H1 (cell line): ENCODE measurements around the gene PCYT1A. TPM values are rescaled to one million over a fixed set of nuclear protein-coding genes. Genes with fewer than 3 reads are reported as not detected.

ENCODE experiments used
- CTCF ChIA-PET: fragments of 300-600 bp; sonication (Branson Sonifier 250); formaldehyde crosslinking; loops from one replicate; lab custom pipeline; 2021; ENCODE audit not compliant: partially characterized antibody; lab: Charles Lee
- POLR2A ChIA-PET: fragments of 300-600 bp; sonication (Branson Sonifier 250); formaldehyde crosslinking; loops from one replicate; lab custom pipeline; 2021; ENCODE audit warnings: inconsistent platforms; ENCODE audit not compliant: partially characterized antibody; lab: Charles Lee
- DNase-seq, 2 experiments: peaks; one replicate each; pipeline versions ENCODE4 v3.0.0 to v3.0.0-alpha.2; 2010 to 2022; ENCODE audit warnings: low spot score in 2 of 2, low read depth in 1 of 2, mixed read lengths in 1 of 2
- FAIRE-seq: peaks from 2 replicates; lab custom pipeline; 2011; peaks lifted over from hg19 to GRCh38; lab: Jason Lieb, UNC
- H2AFZ ChIP-seq: 2 replicates; pipeline ENCODE4 v1.8.1; 2012; ENCODE audit warnings: low read length, inconsistent platforms
- H2AK5ac ChIP-seq: 2 replicates; pipeline ENCODE4 v1.6.1; 2013; ENCODE audit warnings: low read depth, low read length
- H2BK120ac ChIP-seq: replicated peaks from 2 replicates; pipeline ENCODE3; 2013; ENCODE audit warnings: low read depth, low read length, inconsistent platforms
- H2BK12ac ChIP-seq: 2 replicates; pipeline ENCODE4 v1.6.1; 2013; ENCODE audit warnings: low read depth, low read length
- H2BK15ac ChIP-seq: 2 replicates; pipeline ENCODE4 v1.6.1; 2013; ENCODE audit warnings: low read length
- H2BK20ac ChIP-seq: 2 replicates; pipeline ENCODE4 v1.6.1; 2013; ENCODE audit warnings: low read length
- H2BK5ac ChIP-seq: 2 replicates; pipeline ENCODE4 v1.6.1; 2013; ENCODE audit warnings: low read depth, low read length
- H3K14ac ChIP-seq: 2 replicates; pipeline ENCODE4 v1.6.1; 2013; ENCODE audit warnings: inconsistent platforms; ENCODE audit not compliant: insufficient read length
- H3K18ac ChIP-seq: 2 replicates; pipeline ENCODE4 v1.6.1; 2013; ENCODE audit warnings: low read length; ENCODE audit errors: extremely low read depth
- H3K23ac ChIP-seq: 2 replicates; pipeline ENCODE4 v1.6.1; 2013; ENCODE audit warnings: inconsistent platforms; ENCODE audit not compliant: insufficient read length
- H3K23me2 ChIP-seq: 2 replicates; pipeline ENCODE4 v1.6.1; 2013; ENCODE audit warnings: low read depth, low read length
- H3K27ac ChIP-seq: 2 replicates; pipeline ENCODE4 v1.6.1; 2011; ENCODE audit warnings: low read depth, low read length, inconsistent platforms
- H3K27me3 ChIP-seq, 4 experiments: replicated peaks in 1 of 4; 1 replicate in 1 of 4; 2 replicates in 3 of 4; pipeline versions ENCODE4 v1.6.1 to v1.8.1; 2011 to 2013; ENCODE audit warnings: low read length in 3 of 4, mild to moderate bottlenecking in 3 of 4, inconsistent platforms in 2 of 4, mixed read lengths in 2 of 4, moderate library complexity in 1 of 4; ENCODE audit not compliant: control insufficient read depth in 3 of 4, insufficient read depth in 3 of 4; ENCODE audit errors: extremely low read depth in 1 of 4
- H3K36me3 ChIP-seq, 4 experiments: 2 replicates each; pipeline versions ENCODE4 v1.6.1 to v1.8.1; 2011 to 2013; ENCODE audit warnings: mild to moderate bottlenecking in 4 of 4, low read length in 3 of 4, moderate library complexity in 2 of 4, control low read depth in 1 of 4, inconsistent platforms in 1 of 4; ENCODE audit not compliant: insufficient read depth in 4 of 4, control insufficient read depth in 2 of 4
- H3K4ac ChIP-seq: replicated peaks from 2 replicates; pipeline ENCODE3; 2013; ENCODE audit warnings: low read length, low read depth, mixed read lengths, inconsistent platforms; ENCODE audit not compliant: insufficient read length
- H3K4me1 ChIP-seq, 4 experiments: replicated peaks in 1 of 4; 1 replicate in 1 of 4; 2 replicates in 3 of 4; pipeline versions ENCODE4 v1.6.1 to v1.8.1; 2011 to 2013; ENCODE audit warnings: low read length in 3 of 4, inconsistent platforms in 2 of 4, mixed read lengths in 1 of 4; ENCODE audit not compliant: insufficient read depth in 4 of 4, control insufficient read depth in 3 of 4
- H3K4me2 ChIP-seq, 2 experiments: 2 replicates each; pipeline versions ENCODE4 v1.6.1 to v1.8.1; 2011 to 2013; ENCODE audit warnings: low read depth in 2 of 2, low read length in 2 of 2, control low read depth in 1 of 2, inconsistent platforms in 1 of 2, mild to moderate bottlenecking in 1 of 2; ENCODE audit not compliant: insufficient read depth in 1 of 2
- H3K4me3 ChIP-seq, 4 experiments: fragments of 200-600, 300-600 bp in 1 of 4; sonication (generic), shearing (Covaris generic), sonication (Bioruptor Twin) in 1 of 4; 2 replicates each; pipeline versions ENCODE4 v1.5.1 to v1.8.1; 2011 to 2016; ENCODE audit warnings: low read length in 4 of 4, low read depth in 3 of 4, control low read depth in 2 of 4, inconsistent platforms in 2 of 4, mild to moderate bottlenecking in 2 of 4, mixed read lengths in 1 of 4, moderate library complexity in 1 of 4; ENCODE audit not compliant: insufficient read depth in 2 of 4; ENCODE audit errors: extremely low read depth in 1 of 4
- H3K56ac ChIP-seq: replicated peaks from 2 replicates; pipeline ENCODE3; 2013; ENCODE audit warnings: low read depth, mild to moderate bottlenecking, mixed read lengths, low read length, inconsistent platforms; ENCODE audit not compliant: insufficient read length
- H3K79me1 ChIP-seq: 2 replicates; pipeline ENCODE4 v1.6.1; 2013; ENCODE audit warnings: low read depth, low read length, control low read depth
- H3K79me2 ChIP-seq, 2 experiments: 2 replicates each; pipeline versions ENCODE4 v1.6.1 to v1.8.1; 2012 to 2013; ENCODE audit warnings: low read length in 2 of 2, mild to moderate bottlenecking in 2 of 2, inconsistent platforms in 1 of 2; ENCODE audit not compliant: insufficient read depth in 2 of 2, control insufficient read depth in 1 of 2
- H3K9ac ChIP-seq, 4 experiments: replicated peaks in 1 of 4; 1 replicate in 1 of 4; 2 replicates in 3 of 4; pipeline versions ENCODE4 v1.6.1 to v1.8.1; 2011 to 2013; ENCODE audit warnings: low read depth in 3 of 4, low read length in 3 of 4, control low read depth in 2 of 4, mild to moderate bottlenecking in 2 of 4, moderate library complexity in 2 of 4, inconsistent platforms in 1 of 4; ENCODE audit errors: extremely low read depth in 1 of 4
- H3K9me3 ChIP-seq, 2 experiments: 2 replicates each; pipeline versions ENCODE4 v1.6.1 to v1.8.1; 2012 to 2013; ENCODE audit warnings: mild to moderate bottlenecking in 2 of 2, moderate library complexity in 2 of 2, control low read depth in 1 of 2, inconsistent platforms in 1 of 2, low read depth in 1 of 2, low read length in 1 of 2, mixed read lengths in 1 of 2; ENCODE audit not compliant: insufficient read depth in 2 of 2
- H4K20me1 ChIP-seq, 2 experiments: replicated peaks in 1 of 2; 2 replicates each; pipeline versions ENCODE3 to v1.8.1; 2011 to 2013; ENCODE audit warnings: inconsistent platforms in 2 of 2, low read length in 2 of 2, mild to moderate bottlenecking in 1 of 2; ENCODE audit not compliant: insufficient read depth in 2 of 2, control insufficient read depth in 1 of 2
- H4K5ac ChIP-seq: 2 replicates; pipeline ENCODE4 v1.6.1; 2013; ENCODE audit warnings: low read length, low read depth, mixed read lengths, inconsistent platforms; ENCODE audit not compliant: insufficient read length
- H4K8ac ChIP-seq: 2 replicates; pipeline ENCODE4 v1.8.0; 2013; ENCODE audit warnings: mild to moderate bottlenecking, moderate library complexity, low read length, inconsistent platforms; ENCODE audit not compliant: insufficient read depth; ENCODE audit errors: extremely low read depth
- H4K91ac ChIP-seq: replicated peaks from 2 replicates; pipeline ENCODE3; 2013; ENCODE audit warnings: low read length, mixed read lengths, inconsistent platforms; ENCODE audit not compliant: insufficient read length
- CHD1 ChIP-seq: IDR thresholded peaks from 2 replicates; pipeline ENCODE4 v1.6.1; 2012; ENCODE audit warnings: low read depth, low read length, improper control_type of control experiment
- CTBP2 ChIP-seq: IDR thresholded peaks from 2 replicates; pipeline ENCODE4 v1.7.0; 2011; ENCODE audit warnings: borderline replicate concordance, mild to moderate bottlenecking, moderate library complexity, mixed read lengths, low read length; ENCODE audit not compliant: insufficient read depth, insufficient read length
- JUN ChIP-seq: IDR thresholded peaks from 2 replicates; pipeline ENCODE4 v1.6.1; 2011; ENCODE audit warnings: low read depth, mild to moderate bottlenecking, improper control_type of control experiment, low read length
- MAFK ChIP-seq: IDR thresholded peaks from 2 replicates; pipeline ENCODE4 v1.6.1; 2012; ENCODE audit warnings: low read depth, mild to moderate bottlenecking, improper control_type of control experiment, low read length
- POLR2A ChIP-seq, 2 experiments: IDR thresholded peaks; 1 replicate in 1 of 2; 2 replicates in 1 of 2; pipeline ENCODE4 v1.6.1; 2011; ENCODE audit warnings: low read depth in 2 of 2, low read length in 2 of 2, mild to moderate bottlenecking in 2 of 2; ENCODE audit errors: control extremely low read depth in 1 of 2
- RAD21 ChIP-seq, 2 experiments: IDR thresholded peaks in 1 of 2; conservative IDR thresholded peaks in 1 of 2; 2 replicates each; pipeline ENCODE4 v1.6.1; 2011; ENCODE audit warnings: low read depth in 2 of 2, low read length in 2 of 2, improper control_type of control experiment in 1 of 2, inconsistent platforms in 1 of 2, mild to moderate bottlenecking in 1 of 2, moderate library complexity in 1 of 2
- TAF1 ChIP-seq: IDR thresholded peaks from 2 replicates; pipeline ENCODE4 v1.6.1; 2011; ENCODE audit warnings: mild to moderate bottlenecking, low read depth, low read length
- TCF12 ChIP-seq: IDR thresholded peaks from 2 replicates; pipeline ENCODE4 v1.6.1; 2011; ENCODE audit warnings: low read depth, mild to moderate bottlenecking, low read length
- TEAD4 ChIP-seq: IDR thresholded peaks from 2 replicates; pipeline ENCODE4 v1.6.1; 2012; ENCODE audit warnings: low read depth, low read length, inconsistent platforms, mixed read lengths
- WGBS, 2 experiments: shearing (Covaris generic) in 1 of 2; methylation state at CpG; one replicate each; pipeline versions ENCODE4 v1.1.6 to v1.1.7; 2013 to 2015; ENCODE audit warnings: low lambda C conversion rate in 2 of 2, mixed read lengths in 2 of 2, inconsistent platforms in 1 of 2, low coverage in 1 of 2, missing lambda C conversion rate in 1 of 2; ENCODE audit not compliant: insufficient replicate concordance in 2 of 2, insufficient coverage in 1 of 2, insufficient read length in 1 of 2; ENCODE audit errors: extremely low coverage in 1 of 2, missing lambda C conversion rate in 1 of 2; 5-methylcytosine and 5-hydroxymethylcytosine counted together
- polyA plus RNA-seq, 7 experiments: library from polyadenylated mRNA; depleted of rRNA in 3 of 7; stranded (reverse) in 5 of 7; unstranded in 2 of 7; fragments of >200 nt in 5 of 7; fragments of 200-250 nt in 2 of 7; gene quantifications; 1 replicate in 5 of 7; 2 replicates in 1 of 7; 4 replicates in 1 of 7; pipeline versions ENCODE4 v1.2.1 to v1.2.3, GENCODE V29; 2011 to 2013; ENCODE audit warnings: missing spikeins in 2 of 7, mixed read lengths in 2 of 7
- total RNA-seq: library from RNA; stranded (reverse); fragmentation: NEBNext Ultra II Directional; extraction: Animal tissue kit (Norgen Biotek cat#: 25700); gene quantifications from 2 replicates; pipeline ENCODE4 v1.2.1, GENCODE V29; 2021
- TF ChIP-seq, protein P1 (sequence below): IDR thresholded peaks from 2 replicates; pipeline ENCODE4 v1.6.1; 2011; ENCODE audit warnings: low read depth, mild to moderate bottlenecking, low read length; ENCODE audit not compliant: insufficient read depth
- TF ChIP-seq, protein P2 (sequence below): IDR thresholded peaks from 2 replicates; pipeline ENCODE4 v1.6.1; 2011; ENCODE audit warnings: low read length, improper control_type of control experiment

Gene PCYT1A
- total and polyA plus RNA-seq, 2 of the 8 experiments (the other 6 are each of a cell fraction or from before 2014, with no cell fraction given) = 19.9 to 31.8 TPM

GRCh38 chr3:196280689-196281440 lies 6.7 kb downstream of the PCYT1A start:
- Histone ChIP-seq H3K4me2 (no peak overlapping the region), H3K56ac (no peak overlapping the region), H4K20me1 (peaks cover 0 to 1% of the 10 kb centered on the region in 2 experiments), H3K9me3 (no peaks in the 10 kb centered on the region), H3K23ac (no peak overlapping the region), H2BK120ac (no peak overlapping the region), H2BK15ac (no peak overlapping the region), H2BK12ac (no peak overlapping the region), H4K5ac (no peak overlapping the region), H3K14ac (no peak overlapping the region), H3K9ac (no peak overlapping the region), H3K27ac (no peak overlapping the region), H3K4ac (no peak overlapping the region), H3K79me2 (peaks cover 0 to 40% of the 10 kb centered on the region in 2 experiments), H2BK5ac (no peak overlapping the region), H3K23me2 (no peaks in the 10 kb centered on the region), H2AFZ (no peak overlapping the region), H3K27me3 (no peaks in the 10 kb centered on the region), H4K91ac (no peak overlapping the region), H3K36me3 (no peaks in the 10 kb centered on the region), H2AK5ac (no peak overlapping the region), H2BK20ac (no peak overlapping the region), H3K4me3 (no peak overlapping the region), H3K18ac (no peak overlapping the region), H3K79me1 (peaks cover 4% of the 10 kb centered on the region), H4K8ac (no peak overlapping the region), H3K4me1 (peaks cover 0 to 6% (median 4%) of the 10 kb centered on the region in 4 experiments; a peak in 4 of 7 replicates)
- WGBS, 2 experiments = 93% methylated on average over 7 of the region's 7 CpGs; no CpG with 5 or more reads in 1 of the 2 experiments
- no peak for FAIRE-seq
- ChIA-PET CTCF (interaction anchor here (1.2 to 1.8 kb wide), 4 partner anchors 8 to 46 kb away, joined by 3 to 5 read pairs (median 4); no protein-coding TSS in a partner anchor), POLR2A (interaction anchor here (0.6 to 1.4 kb wide), 5 partner anchors 8 to 203 kb away, joined by 3 to 5 read pairs (median 3); partner anchors contain the start of gene UBXN7)
- no peak for DNase-seq
- TF ChIP-seq CTBP2 (no peak), POLR2A (IDR thresholded peaks at IDR 0.05; ENCODE audit: control extremely low read depth in 1 of 2, low read depth in 2 of 2, low read length in 2 of 2) (no peak), TAF1 (no peak), TEAD4 (no peak), TCF12 (no peak), MAFK (no peak), CHD1 (no peak), JUN (no peak), RAD21 (IDR thresholded peaks at IDR 0.05 in 1 of 2, conservative IDR thresholded peaks at IDR 0.05 in 1 of 2; ENCODE audit: low read depth in 2 of 2, low read length in 2 of 2) (no peak)
- TF ChIP-seq, protein P1, sequence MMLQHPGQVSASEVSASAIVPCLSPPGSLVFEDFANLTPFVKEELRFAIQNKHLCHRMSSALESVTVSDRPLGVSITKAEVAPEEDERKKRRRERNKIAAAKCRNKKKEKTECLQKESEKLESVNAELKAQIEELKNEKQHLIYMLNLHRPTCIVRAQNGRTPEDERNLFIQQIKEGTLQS = no peak
- TF ChIP-seq, protein P2, sequence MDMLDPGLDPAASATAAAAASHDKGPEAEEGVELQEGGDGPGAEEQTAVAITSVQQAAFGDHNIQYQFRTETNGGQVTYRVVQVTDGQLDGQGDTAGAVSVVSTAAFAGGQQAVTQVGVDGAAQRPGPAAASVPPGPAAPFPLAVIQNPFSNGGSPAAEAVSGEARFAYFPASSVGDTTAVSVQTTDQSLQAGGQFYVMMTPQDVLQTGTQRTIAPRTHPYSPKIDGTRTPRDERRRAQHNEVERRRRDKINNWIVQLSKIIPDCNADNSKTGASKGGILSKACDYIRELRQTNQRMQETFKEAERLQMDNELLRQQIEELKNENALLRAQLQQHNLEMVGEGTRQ = no peak
